Spleen (tissue), 11 donors: ENCODE data around the gene GMFB. TPM values are rescaled to one million over a fixed set of nuclear protein-coding genes. Genes with fewer than 3 reads are reported as not detected.

Experiments
- DNase-seq: peaks from one replicate; pipeline ENCODE4 v3.0.0-alpha.2; 2020
- H3K27ac ChIP-seq, 8 donors: fragments of 200-600 bp; sonication (generic) in 7 of 8; 1 replicate in 4 of 8; 2 replicates in 4 of 8; pipeline versions ENCODE4 v1.5.0 to v1.8.0; 2016 to 2021; ENCODE audit warnings: inconsistent platforms in 4 of 8, mild to moderate bottlenecking in 4 of 8, moderate library complexity in 1 of 8
- H3K27me3 ChIP-seq, 7 donors: fragments of 200-600 bp; sonication (generic) in 6 of 7; replicated peaks in 1 of 7; 1 replicate in 4 of 7; 2 replicates in 3 of 7; pipeline versions ENCODE4 v1.5.0 to v1.8.0; 2016 to 2021; ENCODE audit warnings: inconsistent platforms in 3 of 7, mild to moderate bottlenecking in 1 of 7
- H3K36me3 ChIP-seq, 6 donors: fragments of 200-600 bp; sonication (generic) in 5 of 6; 1 replicate in 4 of 6; 2 replicates in 2 of 6; pipeline versions ENCODE4 v1.5.0 to v1.8.0; 2016 to 2021; ENCODE audit warnings: inconsistent platforms in 2 of 6
- H3K4me1 ChIP-seq, 6 donors: fragments of 200-600 bp; sonication (generic) in 5 of 6; 1 replicate in 3 of 6; 2 replicates in 3 of 6; pipeline versions ENCODE4 v1.5.0 to v1.8.0; 2016 to 2021; ENCODE audit warnings: inconsistent platforms in 3 of 6
- H3K4me3 ChIP-seq, 8 donors: fragments of 200-600 bp; sonication (generic) in 7 of 8; 1 replicate in 4 of 8; 2 replicates in 4 of 8; pipeline versions ENCODE4 v1.5.0 to v1.8.0; 2016 to 2021; ENCODE audit warnings: inconsistent platforms in 4 of 8, mild to moderate bottlenecking in 4 of 8, moderate library complexity in 2 of 8
- H3K9me3 ChIP-seq, 8 donors: fragments of 200-600 bp; sonication (generic) in 7 of 8; 1 replicate in 4 of 8; 2 replicates in 4 of 8; pipeline versions ENCODE4 v1.5.0 to v1.8.0; 2016 to 2021; ENCODE audit warnings: inconsistent platforms in 4 of 8
- CTCF ChIP-seq, 11 experiments: fragments of 200-600 bp in 7 of 11; fragments of 450-650 bp in 4 of 11; sonication (generic) in 4 of 11; IDR thresholded peaks in 8 of 11; conservative IDR thresholded peaks in 3 of 11; 1 replicate in 7 of 11; 2 replicates in 4 of 11; pipeline versions ENCODE4 v1.4.0 to v1.8.0; 2016 to 2021; ENCODE audit warnings: antibody characterized with exemption in 11 of 11, inconsistent platforms in 4 of 11, mild to moderate bottlenecking in 1 of 11
- POLR2A ChIP-seq, 3 donors: fragments of 450-650 bp; IDR thresholded peaks; one replicate each; pipeline ENCODE4 v1.5.1; 2017; ENCODE audit warnings: antibody characterized with exemption in 3 of 3, mild to moderate bottlenecking in 1 of 3
- POLR2AphosphoS5 ChIP-seq, 3 donors: sonication (generic); formaldehyde crosslinking; IDR thresholded peaks; one replicate each; pipeline ENCODE4 v1.5.1; 2017; ENCODE audit warnings: antibody characterized with exemption in 3 of 3
- WGBS, 5 donors: extraction: QIAGEN DNeasy Blood & Tissue Kit in 3 of 5; methylation state at CpG; one replicate each; pipeline versions ENCODE4 v1.1.5 to v1.1.7; 2013 to 2018; 5-methylcytosine and 5-hydroxymethylcytosine counted together
- intact Hi-C: fragments of 100-400 bp; cut with DNase I; formaldehyde crosslinking; loops from one replicate; pipeline ENCODE4 v1.15.0; 2023; ENCODE audit warnings: low total_unique reads
- polyA plus RNA-seq, 3 donors: library from polyadenylated mRNA; stranded (reverse); fragments of 200-250 nt; gene quantifications; one replicate each; pipeline ENCODE4 v1.2.1, GENCODE V29; 2013
- total RNA-seq, 7 donors: library from RNA; depleted of rRNA in 3 of 7; stranded (reverse); fragments of >200 nt in 3 of 7; fragmentation: NEBNext Ultra II Directional in 4 of 7; extraction: Animal tissue kit (Norgen Biotek cat#: 25700) in 4 of 7; gene quantifications; one replicate each; pipeline versions ENCODE4 v1.1.0 to v1.2.1, GENCODE V29; 2016 to 2021
- donor health status: healthy with polysubstance abuse.
- donor health status: DM: no; HTN: no; CAD: no; lungs with moderate emphysema.
- donor health status: DM: no; HTN: no; CAD: no.
- donor health status: Bipolar disorder and iron deficiency.
- donor health status: healthy.
- donor health status: DM: no; HTN: no; CAD: no.
- donor health status: DM: yes; HTN: yes; CAD: no.

Gene GMFB
- total and polyA plus RNA-seq, 10 donors: 10.3 to 54.6 (median 34.9) TPM

GRCh38 chr14:54498095-54498531 lies 9.3 kb upstream of the GMFB start:
- Histone ChIP-seq H3K4me3 (no peak overlapping the region), H3K36me3 (no peaks in the 10 kb centered on the region), H3K9me3 (no peaks in the 10 kb centered on the region), H3K27me3 (no peaks in the 10 kb centered on the region), H3K27ac (no peak overlapping the region), H3K4me1 (peaks cover 0 to 16% (median 0%) of the 10 kb centered on the region in 6 donors)
- TF ChIP-seq POLR2A (IDR thresholded peaks at IDR 0.05) (no peak), POLR2AphosphoS5 (IDR thresholded peaks at IDR 0.05) (no peak), CTCF (IDR thresholded peaks at IDR 0.05 in 8 of 11, conservative IDR thresholded peaks at IDR 0.05 in 3 of 11) (no peak)
- intact Hi-C loops: no loop called here
- 60 to 85% (median 74%) methylated on average over 5 of the region's 5 CpGs for WGBS, 5 donors
- DNase-seq: no peak

GRCh38 chr14:54497224-54497623 lies 8.4 kb upstream of the GMFB start:
- no peaks in the 10 kb centered on the region for H3K36me3 ChIP-seq
- H3K4me3 ChIP-seq: no peak overlapping the region
- no peak overlapping the region for H3K27ac ChIP-seq
- H3K9me3 ChIP-seq: no peaks in the 10 kb centered on the region
- DNase-seq: no peak
- no peaks in the 10 kb centered on the region for H3K27me3 ChIP-seq
- peaks cover 0 to 7% (median 0%) of the 10 kb centered on the region in 6 donors for H3K4me1 ChIP-seq
- intact Hi-C loops: no loop called here
- 61 to 88% (median 74%) methylated on average over 2 of the region's 2 CpGs for WGBS, 5 donors
- TF ChIP-seq POLR2AphosphoS5 (IDR thresholded peaks at IDR 0.05) (no peak), POLR2A (IDR thresholded peaks at IDR 0.05) (no peak), CTCF (IDR thresholded peaks at IDR 0.05 in 8 of 11, conservative IDR thresholded peaks at IDR 0.05 in 3 of 11) (no peak)

- peak overlapping the region in 1 of 8 donors; percentile 8 for H3K4me3 ChIP-seq
- DNase-seq: no peak
- no peaks in the 10 kb centered on the region for H3K36me3 ChIP-seq
- TF ChIP-seq POLR2AphosphoS5 (IDR thresholded peaks at IDR 0.05): no peak
- TF ChIP-seq CTCF (IDR thresholded peaks at IDR 0.05 in 8 of 11, conservative IDR thresholded peaks at IDR 0.05 in 3 of 11): no peak
- no peak for TF ChIP-seq POLR2A (IDR thresholded peaks at IDR 0.05)
- peaks cover 3 to 20% (median 9%) of the 10 kb centered on the region in 6 donors for H3K4me1 ChIP-seq
- intact Hi-C loops: no loop called here
- peak overlapping the region in 1 of 8 donors; percentile 3 for H3K27ac ChIP-seq
- no peaks in the 10 kb centered on the region for H3K27me3 ChIP-seq
- WGBS, 5 donors: 59 to 79% (median 66%) methylated on average over 9 to 13 of the region's 13 CpGs
- no peaks in the 10 kb centered on the region for H3K9me3 ChIP-seq
Measured at GRCh38 chr14:54493293-54493692, 4.5 kb upstream of the GMFB start.

GRCh38 chr14:54490445-54491175 lies 1.8 kb upstream of the GMFB start:
- Histone ChIP-seq H3K27ac (peak overlapping the region in 2 of 8 donors; percentile 95), H3K27me3 (no peaks in the 10 kb centered on the region), H3K4me3 (no peak overlapping the region), H3K9me3 (no peaks in the 10 kb centered on the region), H3K36me3 (no peaks in the 10 kb centered on the region), H3K4me1 (peaks cover 8 to 47% (median 35%) of the 10 kb centered on the region in 6 donors)
- intact Hi-C loops: no loop called here
- 26 to 38% (median 32%) methylated on average over 3 of the region's 3 CpGs for WGBS, 5 donors
- DNase-seq: no peak
- TF ChIP-seq CTCF (IDR thresholded peaks at IDR 0.05 in 8 of 11, conservative IDR thresholded peaks at IDR 0.05 in 3 of 11) (no peak), POLR2A (IDR thresholded peaks at IDR 0.05) (no peak), POLR2AphosphoS5 (IDR thresholded peaks at IDR 0.05) (no peak)
